Ovary (tissue), 9 donors: Measurements from ENCODE around the gene PDK1. TPM values are rescaled to one million over a fixed set of nuclear protein-coding genes. Genes with fewer than 3 reads are reported as not detected.

Experiments used
- DNase-seq, 5 donors: peaks; one replicate each; pipeline ENCODE4 v3.0.0-alpha.2; 2019 to 2020
- H3K27ac ChIP-seq, 2 donors: fragments of 200-600 bp; one replicate each; pipeline versions ENCODE4 v1.5.1 to v1.8.0; 2019 to 2022
- H3K27me3 ChIP-seq: fragments of 200-600 bp; one replicate; pipeline ENCODE4 v1.8.0; 2022
- H3K36me3 ChIP-seq: fragments of 200-600 bp; sonication (generic); one replicate; pipeline ENCODE4 v1.5.1; 2019
- H3K4me1 ChIP-seq: one replicate; pipeline ENCODE4 v1.8.1; 2013; ENCODE audit warnings: mild to moderate bottlenecking, moderate library complexity; ENCODE audit not compliant: insufficient read depth
- H3K4me3 ChIP-seq: fragments of 200-600 bp; sonication (generic); one replicate; pipeline ENCODE4 v1.5.1; 2017
- H3K9me3 ChIP-seq, 2 donors: fragments of 200-600 bp in 1 of 2; sonication (generic) in 1 of 2; one replicate each; pipeline versions ENCODE4 v1.5.1 to v1.8.1; 2013 to 2019; ENCODE audit warnings: mild to moderate bottlenecking in 1 of 2, moderate library complexity in 1 of 2
- EP300 ChIP-seq: sonication (generic); formaldehyde crosslinking; IDR thresholded peaks from one replicate; pipeline ENCODE4 v1.6.1; 2017; ENCODE audit warnings: antibody characterized with exemption
- POLR2A ChIP-seq: fragments of 450-650 bp; IDR thresholded peaks from one replicate; pipeline ENCODE4 v1.6.1; 2017; ENCODE audit warnings: antibody characterized with exemption, mild to moderate bottlenecking, moderate library complexity
- WGBS, 3 donors: extraction: QIAGEN DNeasy Blood & Tissue Kit in 1 of 3; methylation state at CpG; one replicate each; pipeline versions ENCODE4 v1.1.5 to v1.1.7; 2013 to 2017; 5-methylcytosine and 5-hydroxymethylcytosine counted together
- intact Hi-C, 4 donors: fragments of 100-400 bp; cut with DNase I; formaldehyde crosslinking; loops; one replicate each; pipeline versions ENCODE4 v1.11.0 to v1.15.1; 2022 to 2023
- polyA plus RNA-seq, 2 donors: library from polyadenylated mRNA; stranded (reverse); fragments of 200-250 nt in 1 of 2; fragments of 350-450 nt in 1 of 2; fragmentation: Illumina TruSeq in 1 of 2; extraction: RNeasy Lipid Tissue Mini Kit (QIAGEN cat#74804) in 1 of 2; gene quantifications; one replicate each; pipeline ENCODE4 v1.2.3, GENCODE V29; 2013 to 2014
- total RNA-seq, 7 donors: library from RNA; depleted of rRNA in 2 of 7; stranded (reverse); fragments of >200 nt in 2 of 7; fragmentation: NEBNext Ultra II Directional in 3 of 7; extraction: Animal tissue kit (Norgen Biotek cat#: 25700) in 3 of 7; gene quantifications; one replicate each; pipeline versions ENCODE4 v1.1.0 to v1.2.4, GENCODE V29; 2016 to 2023
- TF ChIP-seq, protein P1 (sequence below), 3 donors: fragments of 450-650 bp in 2 of 3; fragments of 200-600 bp in 1 of 3; IDR thresholded peaks; one replicate each; pipeline versions ENCODE4 v1.5.1 to v1.8.0; 2016 to 2022; ENCODE audit warnings: antibody characterized with exemption in 3 of 3, mild to moderate bottlenecking in 1 of 3
- donor health status: DM: no; HTN: no; CAD: no; lungs with moderate emphysema.
- donor health status: DM: no; HTN: no; CAD: no.
- donor health status: Bipolar disorder and iron deficiency.
- donor health status: DM: yes; HTN: yes; CAD: no.
- donor health status: DM: no; HTN: no; CAD: no.
- donor health status: DM: yes; HTN: yes; CAD: no.

The PDK1 gene
- total and polyA plus RNA-seq, 9 donors: 5.1 to 53.0 (median 20.9) TPM

DNA sequence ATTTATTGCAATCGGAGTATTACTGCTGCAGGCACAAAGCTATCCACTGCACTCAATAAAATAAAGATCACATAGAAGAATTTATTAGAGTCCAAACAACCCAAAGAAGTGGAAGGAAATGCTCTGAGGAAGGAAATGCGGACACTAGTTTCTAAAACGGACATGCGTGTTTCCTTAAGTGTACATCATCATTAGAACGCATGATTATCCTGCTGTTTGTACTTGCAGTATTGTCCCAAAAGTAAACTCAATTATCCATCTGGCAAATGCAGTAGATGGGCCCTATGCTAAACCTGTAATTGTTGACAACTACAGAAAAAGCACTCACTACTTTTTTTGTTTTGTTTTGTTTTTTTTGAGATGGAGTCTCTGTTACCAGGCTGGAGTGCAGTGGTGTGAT is 53.6 kb downstream of the PDK1 start:
- Histone ChIP-seq H3K36me3 (no peaks in the 10 kb centered on the region), H3K27ac (no peak overlapping the region), H3K4me3 (no peak overlapping the region), H3K4me1 (no peaks in the 10 kb centered on the region), H3K9me3 (no peaks in the 10 kb centered on the region), H3K27me3 (no peaks in the 10 kb centered on the region)
- no peak for DNase-seq
- intact Hi-C loops: no loop called here
- TF ChIP-seq EP300 (no peak), POLR2A (no peak)
- TF ChIP-seq, protein P1, sequence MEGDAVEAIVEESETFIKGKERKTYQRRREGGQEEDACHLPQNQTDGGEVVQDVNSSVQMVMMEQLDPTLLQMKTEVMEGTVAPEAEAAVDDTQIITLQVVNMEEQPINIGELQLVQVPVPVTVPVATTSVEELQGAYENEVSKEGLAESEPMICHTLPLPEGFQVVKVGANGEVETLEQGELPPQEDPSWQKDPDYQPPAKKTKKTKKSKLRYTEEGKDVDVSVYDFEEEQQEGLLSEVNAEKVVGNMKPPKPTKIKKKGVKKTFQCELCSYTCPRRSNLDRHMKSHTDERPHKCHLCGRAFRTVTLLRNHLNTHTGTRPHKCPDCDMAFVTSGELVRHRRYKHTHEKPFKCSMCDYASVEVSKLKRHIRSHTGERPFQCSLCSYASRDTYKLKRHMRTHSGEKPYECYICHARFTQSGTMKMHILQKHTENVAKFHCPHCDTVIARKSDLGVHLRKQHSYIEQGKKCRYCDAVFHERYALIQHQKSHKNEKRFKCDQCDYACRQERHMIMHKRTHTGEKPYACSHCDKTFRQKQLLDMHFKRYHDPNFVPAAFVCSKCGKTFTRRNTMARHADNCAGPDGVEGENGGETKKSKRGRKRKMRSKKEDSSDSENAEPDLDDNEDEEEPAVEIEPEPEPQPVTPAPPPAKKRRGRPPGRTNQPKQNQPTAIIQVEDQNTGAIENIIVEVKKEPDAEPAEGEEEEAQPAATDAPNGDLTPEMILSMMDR (IDR thresholded peaks at IDR 0.05): no peak
- WGBS, 3 donors: 94 to 95% (median 95%) methylated on average over 5 of the region's 5 CpGs

DNA sequence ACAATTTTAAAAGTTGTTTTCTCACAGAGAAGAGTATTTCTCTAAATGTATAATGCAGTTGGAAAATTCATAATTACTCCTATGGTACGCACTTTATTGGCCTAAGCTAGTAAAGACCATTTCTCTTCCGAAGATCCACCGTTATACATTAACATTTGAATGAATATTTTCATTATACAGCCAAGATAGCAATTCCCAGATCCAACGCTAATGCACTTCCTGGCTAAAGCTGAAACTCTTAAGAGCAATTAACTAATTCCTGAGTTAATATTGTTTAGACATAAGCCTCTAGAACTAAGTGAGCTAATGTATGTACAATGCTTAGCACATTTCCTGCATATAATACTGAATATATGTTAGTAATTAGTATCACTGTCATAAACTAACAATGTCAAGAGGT is 56.2 kb downstream of the PDK1 start:
- intact Hi-C loops: no loop called here
- H3K27me3 ChIP-seq: no peaks in the 10 kb centered on the region
- TF ChIP-seq, protein P1 (IDR thresholded peaks at IDR 0.05): no peak
- TF ChIP-seq EP300: no peak
- TF ChIP-seq POLR2A: no peak
- 78 to 90% (median 87%) methylated on average over 4 of the region's 4 CpGs for WGBS, 3 donors
- H3K36me3 ChIP-seq: no peaks in the 10 kb centered on the region
- H3K27ac ChIP-seq: no peak overlapping the region
- H3K4me1 ChIP-seq: no peaks in the 10 kb centered on the region
- DNase-seq: no peak
- no peaks in the 10 kb centered on the region for H3K9me3 ChIP-seq
- H3K4me3 ChIP-seq: no peak overlapping the region

DNA sequence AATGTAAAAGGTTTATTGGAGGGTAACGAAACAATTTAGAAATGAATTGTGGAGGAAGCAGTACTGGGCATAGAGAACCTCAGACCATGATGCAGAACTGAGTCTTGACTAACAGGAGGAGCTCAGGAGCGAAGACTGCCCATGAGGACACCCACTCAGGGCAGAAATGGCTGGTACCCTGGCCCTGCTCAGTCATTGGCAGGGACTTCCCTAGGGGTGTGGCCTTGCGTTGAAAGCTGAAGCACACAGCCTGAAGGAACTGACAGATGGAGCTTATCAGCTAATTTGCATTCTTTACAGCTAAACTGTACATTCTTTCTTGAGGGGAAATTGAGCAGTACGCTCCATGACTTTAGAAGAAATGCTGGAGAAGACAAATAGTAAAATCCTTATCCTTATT is 57.1 kb downstream of the PDK1 start:
- TF ChIP-seq EP300 (no peak), POLR2A (no peak)
- TF ChIP-seq, protein P1 (IDR thresholded peaks at IDR 0.05): no peak
- intact Hi-C loops: no loop called here
- H3K4me1 ChIP-seq: no peaks in the 10 kb centered on the region
- H3K36me3 ChIP-seq: no peaks in the 10 kb centered on the region
- no peak for DNase-seq
- H3K27ac ChIP-seq: no peak overlapping the region
- H3K27me3 ChIP-seq: no peaks in the 10 kb centered on the region
- H3K4me3 ChIP-seq: no peak overlapping the region
- 47 to 61% (median 52%) methylated on average over 4 of the region's 4 CpGs for WGBS, 3 donors
- no peaks in the 10 kb centered on the region for H3K9me3 ChIP-seq

DNA sequence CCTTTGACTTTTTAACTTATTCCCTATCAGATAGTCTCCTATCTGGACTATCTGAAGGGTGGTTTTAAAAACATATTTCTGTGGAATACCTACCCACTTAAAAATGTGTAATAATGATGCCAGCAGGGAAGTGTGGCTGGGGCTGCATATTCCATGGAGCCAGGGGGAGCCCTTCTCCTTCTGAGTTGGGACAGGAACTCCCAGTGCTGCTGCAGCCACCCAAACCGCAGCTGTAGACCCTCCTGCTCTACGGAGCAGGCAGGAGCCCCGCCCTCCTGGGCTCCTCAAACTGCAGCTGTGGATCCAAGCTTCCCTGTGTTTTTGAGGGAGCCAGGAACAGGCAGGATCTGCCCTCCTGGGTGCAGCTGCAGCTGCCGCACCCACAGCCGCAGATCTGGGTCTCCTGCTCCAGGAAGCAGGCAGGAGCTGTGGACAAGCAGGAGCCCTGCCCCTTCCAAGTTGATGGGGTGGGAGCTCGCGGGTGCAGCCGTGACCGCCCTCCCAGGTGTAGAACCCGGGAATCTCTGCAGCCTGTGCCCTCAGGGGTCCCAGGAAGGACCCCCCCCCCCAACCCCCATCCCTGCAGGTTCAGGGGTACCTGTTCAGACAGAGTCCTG is 57.8 kb downstream of the PDK1 start:
- H3K36me3 ChIP-seq: no peaks in the 10 kb centered on the region
- no peak overlapping the region for H3K4me3 ChIP-seq
- intact Hi-C loops: no loop called here
- H3K4me1 ChIP-seq: no peaks in the 10 kb centered on the region
- TF ChIP-seq POLR2A (no peak), EP300 (no peak)
- TF ChIP-seq, protein P1 (IDR thresholded peaks at IDR 0.05): no peak
- WGBS, 3 donors: 45 to 75% (median 74%) methylated on average over 3 to 10 of the region's 10 CpGs
- H3K27me3 ChIP-seq: no peaks in the 10 kb centered on the region
- no peaks in the 10 kb centered on the region for H3K9me3 ChIP-seq
- no peak for DNase-seq
- no peak overlapping the region for H3K27ac ChIP-seq
